ENCODE results near the gene EPGN. TPM values are rescaled to one million over a fixed set of nuclear protein-coding genes. Genes with fewer than 3 reads are reported as not detected.
"Not testable (repeated sequence)": the region's sequence is repeated elsewhere in the genome, so short reads cannot be mapped to it uniquely, and the experiment has no call there.

The EPGN gene
- total and polyA plus RNA-seq, 12 donors: 0.07 to 0.46 (median 0.44) TPM; not detected in 9

- H3K9me3 ChIP-seq (replicated peaks in 1 of 3): no peaks in the 10 kb centered on the region
- no peak overlapping the region for H3K4me3 ChIP-seq
- H3K27ac ChIP-seq: no peak overlapping the region
- intact Hi-C loops (cut with DNase I): no loop called here
- H3K4me1 ChIP-seq (replicated peaks in 1 of 2): no peaks in the 10 kb centered on the region
- DNase-seq: no peak
- 58 to 74% (median 69%) methylated on average over 5 of the region's 5 CpGs for WGBS, 4 donors
- H3K36me3 ChIP-seq (replicated peaks in 1 of 2): no peaks in the 10 kb centered on the region
- TF ChIP-seq POLR2A (IDR thresholded peaks at IDR 0.05) (no peak), CTCF (IDR thresholded peaks at IDR 0.05) (no peak)
- H3K27me3 ChIP-seq: no peaks in the 10 kb centered on the region
These were observed 27.2 kb downstream of the EPGN start for GRCh38 chr4:74335341-74336021.

- 69 to 79% (median 73%) methylated on average over 4 of the region's 4 CpGs for WGBS, 4 donors
- H3K36me3 ChIP-seq (replicated peaks in 1 of 2): no peaks in the 10 kb centered on the region
- no peak for TF ChIP-seq CTCF (IDR thresholded peaks at IDR 0.05)
- peaks cover 0 to under 1% (median 0%) of the 10 kb centered on the region in 3 donors for H3K9me3 ChIP-seq (replicated peaks in 1 of 3)
- no peaks in the 10 kb centered on the region for H3K27me3 ChIP-seq
- no peak overlapping the region for H3K4me3 ChIP-seq
- intact Hi-C loops (cut with DNase I): no loop called here
- DNase-seq: no peak
- H3K4me1 ChIP-seq (replicated peaks in 1 of 2): no peaks in the 10 kb centered on the region
- no peak overlapping the region for H3K27ac ChIP-seq
These were observed 30.6 kb downstream of the EPGN start for GRCh38 chr4:74338792-74339333.

- intact Hi-C loops (cut with DNase I): no loop called here
- DNase-seq: no peak
- TF ChIP-seq CTCF (IDR thresholded peaks at IDR 0.05): no peak
- no peak for TF ChIP-seq POLR2A (IDR thresholded peaks at IDR 0.05)
- Histone ChIP-seq H3K36me3 (replicated peaks in 1 of 2) (no peaks in the 10 kb centered on the region), H3K9me3 (replicated peaks in 1 of 3) (peaks cover 0 to 7% (median 0%) of the 10 kb centered on the region in 3 donors), H3K27ac (no peak overlapping the region), H3K27me3 (no peaks in the 10 kb centered on the region), H3K4me3 (no peak overlapping the region), H3K4me1 (replicated peaks in 1 of 2) (no peaks in the 10 kb centered on the region)
These were observed 31.2 kb downstream of the EPGN start for GRCh38 chr4:74339501-74339900.

GRCh38 chr4:74340421-74340820 is 32.2 kb downstream of the EPGN start:
- H3K4me1 ChIP-seq (replicated peaks in 1 of 2); H3K27ac ChIP-seq; H3K27me3 ChIP-seq; DNase-seq; intact Hi-C loops (cut with DNase I); H3K9me3 ChIP-seq (replicated peaks in 1 of 3); H3K36me3 ChIP-seq (replicated peaks in 1 of 2); H3K4me3 ChIP-seq: not testable (repeated sequence)

GRCh38 chr4:74344031-74344430 is 35.8 kb downstream of the EPGN start:
- H3K9me3 ChIP-seq (replicated peaks in 1 of 3): peaks cover 0 to 7% (median 0%) of the 10 kb centered on the region in 3 donors
- no peaks in the 10 kb centered on the region for H3K36me3 ChIP-seq (replicated peaks in 1 of 2)
- 27 to 67% (median 58%) methylated on average over 1 of the region's 1 CpG for WGBS, 4 donors
- H3K27ac ChIP-seq: no peak overlapping the region
- no peak for DNase-seq
- H3K4me1 ChIP-seq (replicated peaks in 1 of 2): no peaks in the 10 kb centered on the region
- no peak overlapping the region for H3K4me3 ChIP-seq
- H3K27me3 ChIP-seq: no peaks in the 10 kb centered on the region
- intact Hi-C loops (cut with DNase I): no loop called here
- no peak for TF ChIP-seq CTCF (IDR thresholded peaks at IDR 0.05)
- TF ChIP-seq POLR2A (IDR thresholded peaks at IDR 0.05): no peak
